RKO (cell line): ENCODE results near the gene NCOA6.

Experiments
- DNase-seq: peaks from one replicate; pipeline ENCODE4 v3.0.0-alpha.2; 2016; ENCODE audit warnings: low spot score

Gene NCOA6

GRCh38 chr20:34704177-34705007 lies 121.1 kb downstream of the NCOA6 start, which contains the start of gene TP53INP2:
TP53INP2 (plus strand) TSS chr20:34704344; CDS start chr20:34708740, 4,396 bp downstream.
- peak; percentile 93 for DNase-seq

- DNase-seq: peak; percentile 49
These were observed 121.9 kb downstream of the NCOA6 start for GRCh38 chr20:34703424-34704176.

- no peak for DNase-seq
These were observed 122.4 kb downstream of the NCOA6 start for GRCh38 chr20:34703061-34703423.

- DNase-seq: no peak
These were observed 123.9 kb downstream of the NCOA6 start for GRCh38 chr20:34701405-34702085.

GRCh38 chr20:34693414-34693813 lies 132.0 kb downstream of the NCOA6 start:
- no peak for DNase-seq

GRCh38 chr20:34691838-34692237 lies 133.6 kb downstream of the NCOA6 start:
- DNase-seq: no peak

GRCh38 chr20:34689486-34689885 lies 136.0 kb downstream of the NCOA6 start:
- DNase-seq: no peak

- DNase-seq: no peak
These were observed 141.8 kb downstream of the NCOA6 start for GRCh38 chr20:34683667-34684066.

GRCh38 chr20:34680586-34681175 lies 144.8 kb downstream of the NCOA6 start:
- peak; percentile 56 for DNase-seq

GRCh38 chr20:34676642-34677373 lies 148.6 kb downstream of the NCOA6 start, which contains the start of gene PIGU:
PIGU (minus strand) TSS chr20:34677092; CDS start chr20:34677085, 7 bp downstream.
- DNase-seq: peak; percentile 98

- no peak for DNase-seq
These were observed 149.3 kb downstream of the NCOA6 start for GRCh38 chr20:34675993-34676641.

- no peak for DNase-seq
These were observed 149.9 kb downstream of the NCOA6 start for GRCh38 chr20:34675561-34675960.

- DNase-seq: no peak
These were observed 152.0 kb downstream of the NCOA6 start for GRCh38 chr20:34673412-34673811.

GRCh38 chr20:34669094-34669493 lies 156.4 kb downstream of the NCOA6 start:
- DNase-seq: no peak
